B cell (primary cell): ENCODE measurements around the gene DOCK4. TPM values are rescaled to one million over a fixed set of nuclear protein-coding genes. Genes with fewer than 3 reads are reported as not detected.

ENCODE experiments used
- ATAC-seq: fragments of 200-7000 bp; cut with Tn5 transposase; one replicate; pipeline ENCODE4 v1.10.0; 2021; ENCODE audit warnings: low read depth, mild to moderate bottlenecking, moderate number of reproducible peaks, moderate library complexity
- CTCF ChIA-PET: fragments of 350-600 bp; sonication (Branson Sonifier 250); formaldehyde crosslinking; loops from one replicate; lab custom pipeline; 2021; ENCODE audit warnings: antibody characterized with exemption, inconsistent platforms; lab: Charles Lee
- POLR2A ChIA-PET: fragments of 350-600 bp; sonication (Branson Sonifier 250); formaldehyde crosslinking; loops from one replicate; lab custom pipeline; 2021; ENCODE audit warnings: antibody characterized with exemption; lab: Charles Lee
- DNase-seq: peaks from one replicate; pipeline ENCODE4 v3.0.0; 2013
- H2AFZ ChIP-seq: 2 replicates; pipeline ENCODE4 v1.6.1; 2012; ENCODE audit warnings: mild to moderate bottlenecking, low read depth, low read length; ENCODE audit not compliant: insufficient read depth, poor library complexity, severe bottlenecking
- H3K27ac ChIP-seq, 2 donors: 1 replicate in 1 of 2; 2 replicates in 1 of 2; pipeline ENCODE4 v1.5.1; 2012 to 2013; ENCODE audit warnings: low read length in 2 of 2, mild to moderate bottlenecking in 2 of 2, moderate library complexity in 1 of 2
- H3K27me3 ChIP-seq, 4 experiments: fragments of 200-600 bp in 1 of 4; sonication (generic) in 1 of 4; replicated peaks in 1 of 4; 1 replicate in 2 of 4; 2 replicates in 2 of 4; pipeline versions ENCODE4 v1.6.1 to v1.7.0; 2013 to 2016; ENCODE audit warnings: low read length in 3 of 4, mild to moderate bottlenecking in 2 of 4, mixed read lengths in 1 of 4, moderate library complexity in 1 of 4; ENCODE audit not compliant: insufficient read depth in 4 of 4, control insufficient read depth in 3 of 4; ENCODE audit errors: control extremely low read depth in 1 of 4
- H3K36me3 ChIP-seq, 2 experiments: replicated peaks in 1 of 2; 1 replicate in 1 of 2; 2 replicates in 1 of 2; pipeline versions ENCODE4 v1.6.1 to v1.7.1; 2013; ENCODE audit warnings: low read length in 1 of 2; ENCODE audit not compliant: insufficient read depth in 2 of 2, control insufficient read depth in 1 of 2; ENCODE audit errors: control extremely low read depth in 1 of 2, extremely low read depth in 1 of 2
- H3K4me1 ChIP-seq, 2 donors: fragments of 200-600 bp in 1 of 2; sonication (generic) in 1 of 2; 1 replicate in 1 of 2; 2 replicates in 1 of 2; pipeline versions ENCODE4 v1.5.1 to v1.6.1; 2013 to 2017; ENCODE audit warnings: low read length in 2 of 2; ENCODE audit not compliant: control insufficient read depth in 2 of 2, insufficient read depth in 2 of 2
- H3K4me2 ChIP-seq: replicated peaks from 2 replicates; pipeline ENCODE3; 2012; ENCODE audit warnings: mild to moderate bottlenecking, low read depth, low read length; ENCODE audit not compliant: poor library complexity, severe bottlenecking
- H3K4me3 ChIP-seq, 5 experiments: fragments of 200-600 bp in 1 of 5; sonication (generic) in 1 of 5; 1 replicate in 3 of 5; 2 replicates in 2 of 5; pipeline versions ENCODE4 v1.5.1 to v1.7.0; 2011 to 2016; ENCODE audit warnings: low read length in 4 of 5, mild to moderate bottlenecking in 4 of 5, low read depth in 2 of 5, control low read depth in 1 of 5, moderate library complexity in 1 of 5; ENCODE audit not compliant: insufficient read depth in 1 of 5; ENCODE audit errors: control extremely low read depth in 1 of 5, extremely low read depth in 1 of 5
- H3K79me2 ChIP-seq: fragments of 200-600 bp; sonication (generic); one replicate; pipeline ENCODE4 v1.6.0; 2016; ENCODE audit warnings: low read length; ENCODE audit not compliant: control insufficient read depth, insufficient read depth
- H3K9ac ChIP-seq: fragments of 200-600 bp; sonication (generic); 2 replicates; pipeline ENCODE4 v1.6.1; 2017; ENCODE audit warnings: mild to moderate bottlenecking, low read length, moderate library complexity
- H3K9me3 ChIP-seq, 3 donors: one replicate each; pipeline versions ENCODE4 v1.6.1 to v1.7.1; 2013; ENCODE audit warnings: low read length in 2 of 3; ENCODE audit not compliant: control insufficient read depth in 2 of 3, insufficient read depth in 1 of 3; ENCODE audit errors: control extremely low read depth in 1 of 3
- H4K20me1 ChIP-seq: 2 replicates; pipeline ENCODE4 v1.6.0; 2012; ENCODE audit warnings: mild to moderate bottlenecking, low read length; ENCODE audit not compliant: insufficient read depth, control insufficient read depth, poor library complexity, severe bottlenecking
- H3K27ac Mint-ChIP-seq: one replicate; pipeline ENCODE4 v1.8.0; 2021; ENCODE audit warnings: mixed read lengths
- H3K27me3 Mint-ChIP-seq: one replicate; pipeline ENCODE4 v1.8.0; 2021; ENCODE audit warnings: mixed read lengths
- H3K4me1 Mint-ChIP-seq: one replicate; pipeline ENCODE4 v1.8.0; 2021; ENCODE audit warnings: mixed read lengths
- H3K4me3 Mint-ChIP-seq: one replicate; pipeline ENCODE4 v1.8.0; 2021; ENCODE audit warnings: mixed read lengths
- H3K9me3 Mint-ChIP-seq: one replicate; pipeline ENCODE4 v1.8.0; 2022; ENCODE audit warnings: mixed read lengths; ENCODE audit not compliant: insufficient read depth
- EZH2 ChIP-seq: IDR thresholded peaks from 2 replicates; pipeline ENCODE4 v1.6.1; 2012; ENCODE audit warnings: borderline replicate concordance, low read depth, mild to moderate bottlenecking, moderate library complexity, low read length; ENCODE audit not compliant: insufficient read depth, poor library complexity, severe bottlenecking
- WGBS: methylation state at CpG from one replicate; pipeline ENCODE4 v1.1.5; 2013; ENCODE audit warnings: missing lambda C conversion rate; ENCODE audit not compliant: insufficient coverage; 5-methylcytosine and 5-hydroxymethylcytosine counted together
- intact Hi-C: fragments of 100-400 bp; cut with micrococcal nuclease; formaldehyde crosslinking; loops from one replicate; pipeline ENCODE4 v1.10.0; 2022
- polyA minus RNA-seq: library from RNA; depleted of rRNA, polyadenylated mRNA; stranded (reverse); fragments of >200 nt; gene quantifications from 2 replicates; pipeline ENCODE4 v1.2.3, GENCODE V29; 2012
- polyA plus RNA-seq: library from polyadenylated mRNA; depleted of rRNA; stranded (reverse); fragments of >200 nt; gene quantifications from 2 replicates; pipeline ENCODE4 v1.2.3, GENCODE V29; 2012
- total RNA-seq, 2 donors: library from RNA; stranded (reverse); fragments of 120-200 nt in 1 of 2; gene quantifications; 1 replicate in 1 of 2; 2 replicates in 1 of 2; pipeline versions ENCODE4 v1.2.3 to v1.2.4, GENCODE V29; 2013 to 2022
- TF ChIP-seq, protein P1 (sequence below): fragments of 200-600 bp; IDR thresholded peaks from one replicate; pipeline ENCODE4 v1.8.0; 2022; ENCODE audit warnings: antibody characterized with exemption, mild to moderate bottlenecking

Gene DOCK4, protein sequence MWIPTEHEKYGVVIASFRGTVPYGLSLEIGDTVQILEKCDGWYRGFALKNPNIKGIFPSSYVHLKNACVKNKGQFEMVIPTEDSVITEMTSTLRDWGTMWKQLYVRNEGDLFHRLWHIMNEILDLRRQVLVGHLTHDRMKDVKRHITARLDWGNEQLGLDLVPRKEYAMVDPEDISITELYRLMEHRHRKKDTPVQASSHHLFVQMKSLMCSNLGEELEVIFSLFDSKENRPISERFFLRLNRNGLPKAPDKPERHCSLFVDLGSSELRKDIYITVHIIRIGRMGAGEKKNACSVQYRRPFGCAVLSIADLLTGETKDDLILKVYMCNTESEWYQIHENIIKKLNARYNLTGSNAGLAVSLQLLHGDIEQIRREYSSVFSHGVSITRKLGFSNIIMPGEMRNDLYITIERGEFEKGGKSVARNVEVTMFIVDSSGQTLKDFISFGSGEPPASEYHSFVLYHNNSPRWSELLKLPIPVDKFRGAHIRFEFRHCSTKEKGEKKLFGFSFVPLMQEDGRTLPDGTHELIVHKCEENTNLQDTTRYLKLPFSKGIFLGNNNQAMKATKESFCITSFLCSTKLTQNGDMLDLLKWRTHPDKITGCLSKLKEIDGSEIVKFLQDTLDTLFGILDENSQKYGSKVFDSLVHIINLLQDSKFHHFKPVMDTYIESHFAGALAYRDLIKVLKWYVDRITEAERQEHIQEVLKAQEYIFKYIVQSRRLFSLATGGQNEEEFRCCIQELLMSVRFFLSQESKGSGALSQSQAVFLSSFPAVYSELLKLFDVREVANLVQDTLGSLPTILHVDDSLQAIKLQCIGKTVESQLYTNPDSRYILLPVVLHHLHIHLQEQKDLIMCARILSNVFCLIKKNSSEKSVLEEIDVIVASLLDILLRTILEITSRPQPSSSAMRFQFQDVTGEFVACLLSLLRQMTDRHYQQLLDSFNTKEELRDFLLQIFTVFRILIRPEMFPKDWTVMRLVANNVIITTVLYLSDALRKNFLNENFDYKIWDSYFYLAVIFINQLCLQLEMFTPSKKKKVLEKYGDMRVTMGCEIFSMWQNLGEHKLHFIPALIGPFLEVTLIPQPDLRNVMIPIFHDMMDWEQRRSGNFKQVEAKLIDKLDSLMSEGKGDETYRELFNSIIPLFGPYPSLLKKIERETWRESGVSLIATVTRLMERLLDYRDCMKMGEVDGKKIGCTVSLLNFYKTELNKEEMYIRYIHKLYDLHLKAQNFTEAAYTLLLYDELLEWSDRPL (N-terminal part only)
- total RNA-seq (4.1 and 5.3 TPM in 2 replicates), polyA plus RNA-seq (0.03 and 0.23 TPM in 2 replicates), polyA minus RNA-seq (0.17 and 0.64 TPM in 2 replicates)
- total RNA-seq (2013): 0.56 TPM

DNA sequence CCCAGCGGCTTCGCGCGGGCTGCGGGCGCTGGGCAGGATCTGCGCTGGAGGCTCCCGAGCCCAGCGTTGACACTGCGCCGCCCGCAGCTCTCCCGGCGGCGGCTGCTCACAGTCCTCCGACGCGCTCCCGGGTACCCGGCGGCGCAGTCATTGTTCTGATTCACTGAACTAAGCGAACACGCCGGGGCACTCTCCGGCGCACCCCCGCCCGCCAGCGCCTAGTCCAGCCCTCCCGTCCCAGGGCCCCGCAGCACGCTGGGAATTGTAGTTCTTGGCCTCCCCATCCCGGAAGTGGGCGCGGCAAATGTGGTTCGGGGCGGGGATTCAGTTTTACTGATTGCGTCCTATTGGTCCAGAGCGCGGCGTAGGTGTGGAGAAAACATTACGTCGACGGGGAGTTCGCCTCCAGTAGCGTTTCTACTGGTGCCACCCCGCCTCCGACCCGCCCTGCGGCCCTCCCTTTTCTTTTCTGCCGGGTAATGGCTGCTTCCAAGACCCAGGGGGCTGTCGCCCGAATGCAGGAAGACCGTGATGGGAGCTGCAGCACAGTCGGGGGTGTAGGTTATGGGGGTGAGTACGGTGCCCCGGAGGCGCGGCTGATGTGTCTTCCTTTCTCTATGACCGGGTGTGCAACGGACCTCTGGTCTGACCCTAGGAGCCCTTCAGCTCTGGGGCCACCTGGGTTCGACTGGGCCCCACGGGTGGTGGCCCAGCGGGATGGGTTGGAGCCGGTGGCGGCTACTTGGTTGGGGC is at the start of gene DOCK4, which contains the start of gene ZNF277:
TSS of gene DOCK4 (minus strand) at position 162 of the 753 bp plus-strand sequence. CDS start 261 bp downstream, outside the sequence.
TSS of gene ZNF277 (plus strand) at position 458 of the 753 bp plus-strand sequence. CDS start at position 480, 22 bp downstream.
- peak within 1 kb of the TSS; percentile 77 to 97 (median 91) for H3K4me3 ChIP-seq
- H3K36me3 ChIP-seq: no peaks in the 10 kb centered on the region
- H4K20me1 ChIP-seq: no peaks in the 10 kb centered on the region
- Mint-ChIP-seq H3K27ac (peak within 1 kb of the TSS; percentile 92), H3K4me3 (peak within 1 kb of the TSS; percentile 91), H3K27me3 (peaks cover 27% of the 10 kb centered on the region), H3K4me1 (peaks cover 43% of the 10 kb centered on the region), H3K9me3 (no peaks in the 10 kb centered on the region)
- intact Hi-C loops: loop anchor here (1.0 to 2.0 kb wide), 4 partner anchors 126 to 912 kb away; partner anchors contain the start of genes SMIM30 and TMEM168
- peak within 1 kb of the TSS; percentile 94 for H3K9ac ChIP-seq
- peaks cover 59% of the 10 kb centered on the region for H3K79me2 ChIP-seq
- peaks cover 0 to 34% (median 29%) of the 10 kb centered on the region in 4 experiments for H3K27me3 ChIP-seq
- H3K9me3 ChIP-seq: peaks cover 0 to 3% (median 0%) of the 10 kb centered on the region in 3 donors
- DNase-seq: peak; percentile 99
- WGBS: under 1% methylated on average over 66 of the region's 67 CpGs
- TF ChIP-seq EZH2: no peak
- TF ChIP-seq, protein P1, sequence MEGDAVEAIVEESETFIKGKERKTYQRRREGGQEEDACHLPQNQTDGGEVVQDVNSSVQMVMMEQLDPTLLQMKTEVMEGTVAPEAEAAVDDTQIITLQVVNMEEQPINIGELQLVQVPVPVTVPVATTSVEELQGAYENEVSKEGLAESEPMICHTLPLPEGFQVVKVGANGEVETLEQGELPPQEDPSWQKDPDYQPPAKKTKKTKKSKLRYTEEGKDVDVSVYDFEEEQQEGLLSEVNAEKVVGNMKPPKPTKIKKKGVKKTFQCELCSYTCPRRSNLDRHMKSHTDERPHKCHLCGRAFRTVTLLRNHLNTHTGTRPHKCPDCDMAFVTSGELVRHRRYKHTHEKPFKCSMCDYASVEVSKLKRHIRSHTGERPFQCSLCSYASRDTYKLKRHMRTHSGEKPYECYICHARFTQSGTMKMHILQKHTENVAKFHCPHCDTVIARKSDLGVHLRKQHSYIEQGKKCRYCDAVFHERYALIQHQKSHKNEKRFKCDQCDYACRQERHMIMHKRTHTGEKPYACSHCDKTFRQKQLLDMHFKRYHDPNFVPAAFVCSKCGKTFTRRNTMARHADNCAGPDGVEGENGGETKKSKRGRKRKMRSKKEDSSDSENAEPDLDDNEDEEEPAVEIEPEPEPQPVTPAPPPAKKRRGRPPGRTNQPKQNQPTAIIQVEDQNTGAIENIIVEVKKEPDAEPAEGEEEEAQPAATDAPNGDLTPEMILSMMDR: no peak
- H3K4me2 ChIP-seq: peak within 1 kb of the TSS; percentile 99
- ATAC-seq: peak; percentile 88
- H3K27ac ChIP-seq: peak within 1 kb of the TSS; percentile 26 to 67
- ChIA-PET POLR2A (interaction anchor here (1.1 to 1.5 kb wide), 2 partner anchors 184 to 244 kb away, joined by 3 to 7 read pairs; partner anchors contain the start of gene IFRD1), CTCF (interaction anchor here (0.6 kb wide), 1 partner anchor 83 kb away, joined by 3 read pairs; no protein-coding TSS in a partner anchor)
- peak within 1 kb of the TSS; percentile 98 for H2AFZ ChIP-seq
- peaks cover 27 to 29% of the 10 kb centered on the region in 2 donors for H3K4me1 ChIP-seq
